ENCODE measurements around the gene PIGZ. TPM values are rescaled to one million over a fixed set of nuclear protein-coding genes. Genes with fewer than 3 reads are reported as not detected.

The PIGZ gene
- total and polyA plus RNA-seq, 9 of the 15 experiments (the other 6 are each of a cell fraction or from before 2014, with no cell fraction given), result 0.15 to 1.8 (median 0.76) TPM

DNA sequence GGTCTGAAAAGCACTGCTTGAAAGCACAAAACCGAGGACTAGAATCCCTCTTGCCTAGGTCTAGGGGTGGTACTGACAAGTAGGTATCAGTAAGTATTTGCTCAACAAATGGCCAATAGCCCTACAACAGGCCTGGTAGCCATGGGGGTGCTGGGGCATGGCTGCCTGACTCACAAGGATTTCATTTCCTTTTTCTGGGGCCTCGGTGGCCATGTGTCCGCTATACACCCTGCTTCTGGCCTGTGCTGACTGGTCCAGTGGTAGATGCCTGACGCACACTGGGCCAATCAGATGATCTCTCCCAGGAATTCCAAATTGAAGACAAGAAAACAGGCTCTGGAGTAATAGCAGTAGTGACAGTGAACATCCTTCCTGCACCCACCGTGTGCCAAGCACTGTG, 31.6 kb upstream of the PIGZ start:
- ChIA-PET POLR2A (no interaction called here), CTCF (ENCODE audit: low intra/inter-chr PET ratio) (no interaction called here)
- no peaks in the 10 kb centered on the region for H3K36me3 ChIP-seq (ENCODE audit: control insufficient read depth, insufficient read depth, low read length)
- no peak overlapping the region for H2AFZ ChIP-seq (ENCODE audit: low read depth, low read length)
- H3K4me3 ChIP-seq, result no peak overlapping the region
- H3K79me2 ChIP-seq (ENCODE audit: control insufficient read depth, insufficient read depth, low read length), result no peaks in the 10 kb centered on the region
- ATAC-seq (no peak), DNase-seq (ENCODE audit: extremely low read depth in 1 of 4, low spot score in 3 of 4) (no peak), FAIRE-seq (peak; percentile 26)
- H3K9ac ChIP-seq (ENCODE audit: insufficient read depth in 1 of 2, low read depth in 2 of 2, low read length in 2 of 2), result peak overlapping the region in 1 of 2 experiments; percentile 10; a peak in 1 of 4 replicates
- H3K27me3 ChIP-seq (ENCODE audit: control insufficient read depth in 2 of 2, insufficient read depth in 2 of 2, low read length in 2 of 2), result no peaks in the 10 kb centered on the region
- no peak overlapping the region for H3K4me2 ChIP-seq (ENCODE audit: insufficient read depth, low read length)
- H3K4me1 ChIP-seq (replicated peaks in 1 of 2; ENCODE audit: control insufficient read depth in 2 of 2, insufficient read depth in 2 of 2, low read length in 2 of 2), result peaks cover 0 to 32% of the 10 kb centered on the region in 2 experiments; a peak in 3 of 5 replicates
- 70% methylated on average over 5 of the region's 5 CpGs for WGBS (ENCODE audit: insufficient coverage, low coverage, missing lambda C conversion rate)
- in situ Hi-C loops (cut with MboI) (no loop called here), intact Hi-C loops (cut with micrococcal nuclease) (loop anchor here (5.0 kb wide), 1 partner anchor 187 kb away; no protein-coding TSS in a partner anchor)
- H3K9me1 ChIP-seq (ENCODE audit: control insufficient read depth, insufficient read depth, low read length), result no peaks in the 10 kb centered on the region
- H4K20me1 ChIP-seq (replicated peaks; ENCODE audit: control insufficient read depth, insufficient read depth, low read length), result no peaks in the 10 kb centered on the region
- TF ChIP-seq GATAD2A (IDR thresholded peaks at IDR 0.05), result no peak
- TF ChIP-seq, protein P1, sequence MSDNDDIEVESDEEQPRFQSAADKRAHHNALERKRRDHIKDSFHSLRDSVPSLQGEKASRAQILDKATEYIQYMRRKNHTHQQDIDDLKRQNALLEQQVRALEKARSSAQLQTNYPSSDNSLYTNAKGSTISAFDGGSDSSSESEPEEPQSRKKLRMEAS (CRISPR knock-in tag; IDR thresholded peaks at IDR 0.05), result peak; percentile 29; the same call in 1 of the 2 replicates
- no peaks in the 10 kb centered on the region for H3K9me3 ChIP-seq (replicated peaks; ENCODE audit: control insufficient read depth, insufficient read depth, low read depth, low read length)
- BruUV-seq (replicated peaks), result no TSS peak
- no peak overlapping the region for H3K27ac ChIP-seq (ENCODE audit: extremely low read depth, low read depth, low read length)

DNA sequence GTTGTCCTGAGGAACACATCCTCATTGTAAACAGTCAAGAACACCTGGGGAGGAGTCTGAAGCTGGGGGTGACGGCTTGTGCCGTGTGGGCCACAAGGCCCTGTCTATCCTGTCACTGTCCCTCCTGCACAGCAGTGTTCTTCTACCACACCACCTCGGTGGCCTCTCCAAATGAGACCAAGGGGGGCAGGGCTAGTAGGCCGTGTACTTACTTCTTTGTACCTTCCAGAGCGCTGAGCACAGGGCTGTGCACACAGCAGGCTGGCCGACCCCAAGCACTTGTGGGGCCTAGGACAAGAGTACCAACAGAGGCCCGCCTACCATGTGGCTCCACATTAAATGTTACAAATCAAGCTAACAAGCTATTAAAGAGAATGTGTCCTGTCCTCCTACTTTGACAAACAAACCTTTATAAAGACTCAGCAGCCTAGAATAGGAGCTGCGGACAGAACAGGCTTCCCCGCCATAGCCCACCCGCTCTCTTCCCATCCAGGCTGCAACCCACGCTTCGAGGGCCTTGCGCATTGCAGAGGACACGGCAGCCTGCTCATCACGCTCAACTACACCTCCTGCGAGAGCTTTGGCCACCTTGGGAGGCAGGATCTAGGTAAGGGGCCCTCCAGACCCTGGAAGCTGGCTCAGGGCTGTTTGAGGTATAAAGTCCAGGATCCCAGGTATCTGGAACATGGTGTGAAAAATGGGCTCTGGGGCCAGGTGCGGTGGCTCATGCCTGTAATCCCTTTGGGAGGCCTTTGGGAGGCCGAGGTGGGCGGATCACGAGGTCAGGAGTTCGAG, 30.5 kb upstream of the PIGZ start:
- no peaks in the 10 kb centered on the region for H3K36me3 ChIP-seq (ENCODE audit: control insufficient read depth, insufficient read depth, low read length)
- no peak overlapping the region for H3K27ac ChIP-seq (ENCODE audit: extremely low read depth, low read depth, low read length)
- H3K9me1 ChIP-seq (ENCODE audit: control insufficient read depth, insufficient read depth, low read length), result no peaks in the 10 kb centered on the region
- 0 out of 2 replicates have a peak, but pooled peaks have one; percentile 44 for TF ChIP-seq ZNF507 (tag; conservative IDR thresholded peaks at IDR 0.05)
- TF ChIP-seq ZNF24 (IDR thresholded peaks at IDR 0.05), result no peak
- no peaks in the 10 kb centered on the region for H3K9me3 ChIP-seq (replicated peaks; ENCODE audit: control insufficient read depth, insufficient read depth, low read depth, low read length)
- no peak for ATAC-seq
- no peak for FAIRE-seq
- 73% methylated on average over 21 of the region's 21 CpGs for WGBS (ENCODE audit: insufficient coverage, low coverage, missing lambda C conversion rate)
- in situ Hi-C loops (cut with MboI), result loop anchor here (25.0 kb wide), 1 partner anchor 513 kb away; no protein-coding TSS in a partner anchor
- intact Hi-C loops (cut with micrococcal nuclease), result no loop called here
- no peaks in the 10 kb centered on the region for H3K79me2 ChIP-seq (ENCODE audit: control insufficient read depth, insufficient read depth, low read length)
- no peaks in the 10 kb centered on the region for H3K27me3 ChIP-seq (ENCODE audit: control insufficient read depth in 2 of 2, insufficient read depth in 2 of 2, low read length in 2 of 2)
- H3K4me1 ChIP-seq (replicated peaks in 1 of 2; ENCODE audit: control insufficient read depth in 2 of 2, insufficient read depth in 2 of 2, low read length in 2 of 2), result peaks cover 0 to 35% of the 10 kb centered on the region in 2 experiments; a peak in 3 of 5 replicates
- no peak overlapping the region for H2AFZ ChIP-seq (ENCODE audit: low read depth, low read length)
- no peak overlapping the region for H3K4me3 ChIP-seq
- 0 out of 4 replicates have a peak overlapping the region, but pooled peaks of 1 of the 2 experiments have one; percentile 37 for H3K9ac ChIP-seq (ENCODE audit: insufficient read depth in 1 of 2, low read depth in 2 of 2, low read length in 2 of 2)
- POLR2A ChIA-PET, result interaction anchor here (0.6 to 1.7 kb wide), 2 partner anchors 9 to 102 kb away, joined by 3 to 5 read pairs; no protein-coding TSS in a partner anchor
- CTCF ChIA-PET (ENCODE audit: low intra/inter-chr PET ratio), result interaction anchor here (0.7 kb wide), 1 partner anchor 188 kb away, joined by 4 read pairs; no protein-coding TSS in a partner anchor
- no peak overlapping the region for H3K4me2 ChIP-seq (ENCODE audit: insufficient read depth, low read length)
- no peak for DNase-seq (ENCODE audit: extremely low read depth in 1 of 4, low spot score in 3 of 4)
- H4K20me1 ChIP-seq (replicated peaks; ENCODE audit: control insufficient read depth, insufficient read depth, low read length), result no peaks in the 10 kb centered on the region
- BruUV-seq (replicated peaks), result no TSS peak
